ENCODE measurements around the gene FUOM. TPM values are rescaled to one million over a fixed set of nuclear protein-coding genes. Genes with fewer than 3 reads are reported as not detected.
A peak's percentile ranks its signal among the peaks of the same experiment; 100 is the strongest.

FUOM gene
- total and polyA plus RNA-seq, 12 donors = 2.0 to 17.0 (median 6.2) TPM

DNA sequence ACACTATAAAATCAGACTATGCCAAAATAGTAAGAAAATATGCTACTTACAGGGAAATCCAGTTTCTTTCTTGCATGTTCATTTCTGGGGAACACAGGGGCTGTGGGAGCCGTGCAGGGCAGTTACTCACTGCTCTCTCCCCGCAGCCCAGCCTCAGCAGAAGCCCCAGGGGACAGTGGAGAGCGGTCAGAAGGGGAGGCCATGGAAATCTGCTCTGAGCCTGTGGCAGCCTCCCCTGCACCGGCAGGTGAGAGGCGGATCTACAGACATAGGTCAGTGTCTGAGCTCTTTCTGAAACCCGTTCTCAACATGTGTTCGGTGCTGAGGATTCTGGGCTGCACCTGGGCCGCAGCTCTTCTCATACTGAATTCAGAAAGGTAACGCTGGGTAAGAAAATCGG lies 46.2 kb downstream of the FUOM start:
- DNase-seq (no peak), ATAC-seq (no peak)
- Histone ChIP-seq H3K27ac (no peak overlapping the region), H3K36me3 (peaks cover 0 to 37% (median 7%) of the 10 kb centered on the region in 9 donors), H3K4me3 (no peak overlapping the region), H3K27me3 (no peaks in the 10 kb centered on the region), H3K4me1 (peaks cover 0 to 25% (median 18%) of the 10 kb centered on the region in 9 donors), H3K9me3 (no peaks in the 10 kb centered on the region)
- intact Hi-C loops (cut with DNase I) = loop anchor here in 2 of 10 donors (5.0 to 10.0 kb wide), 2 partner anchors 167 to 296 kb away; no protein-coding TSS in a partner anchor
- TF ChIP-seq, protein P1, sequence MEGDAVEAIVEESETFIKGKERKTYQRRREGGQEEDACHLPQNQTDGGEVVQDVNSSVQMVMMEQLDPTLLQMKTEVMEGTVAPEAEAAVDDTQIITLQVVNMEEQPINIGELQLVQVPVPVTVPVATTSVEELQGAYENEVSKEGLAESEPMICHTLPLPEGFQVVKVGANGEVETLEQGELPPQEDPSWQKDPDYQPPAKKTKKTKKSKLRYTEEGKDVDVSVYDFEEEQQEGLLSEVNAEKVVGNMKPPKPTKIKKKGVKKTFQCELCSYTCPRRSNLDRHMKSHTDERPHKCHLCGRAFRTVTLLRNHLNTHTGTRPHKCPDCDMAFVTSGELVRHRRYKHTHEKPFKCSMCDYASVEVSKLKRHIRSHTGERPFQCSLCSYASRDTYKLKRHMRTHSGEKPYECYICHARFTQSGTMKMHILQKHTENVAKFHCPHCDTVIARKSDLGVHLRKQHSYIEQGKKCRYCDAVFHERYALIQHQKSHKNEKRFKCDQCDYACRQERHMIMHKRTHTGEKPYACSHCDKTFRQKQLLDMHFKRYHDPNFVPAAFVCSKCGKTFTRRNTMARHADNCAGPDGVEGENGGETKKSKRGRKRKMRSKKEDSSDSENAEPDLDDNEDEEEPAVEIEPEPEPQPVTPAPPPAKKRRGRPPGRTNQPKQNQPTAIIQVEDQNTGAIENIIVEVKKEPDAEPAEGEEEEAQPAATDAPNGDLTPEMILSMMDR (IDR thresholded peaks at IDR 0.05) = no peak
- 87 to 93% methylated on average over 10 of the region's 10 CpGs for WGBS, 2 donors

DNA sequence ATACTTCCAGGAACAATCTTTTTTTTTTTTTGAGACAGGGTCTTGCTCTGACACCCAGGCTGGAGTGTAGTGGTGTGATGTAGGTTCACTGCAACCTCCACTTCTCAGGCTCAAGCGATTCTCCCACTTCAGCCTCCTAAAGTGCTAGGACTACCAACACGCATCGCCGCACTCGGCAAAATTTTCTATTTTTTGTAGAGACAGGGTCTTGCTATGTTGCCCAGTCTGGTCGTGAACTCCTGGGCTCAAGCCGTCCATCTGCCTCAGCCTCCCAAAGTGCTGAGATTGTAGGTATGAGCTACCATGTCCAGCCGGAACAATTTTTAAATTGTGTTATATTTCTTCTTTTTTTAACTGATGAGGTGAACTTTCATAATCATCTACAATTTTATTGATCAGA lies 47.0 kb downstream of the FUOM start:
- TF ChIP-seq, protein P1 (IDR thresholded peaks at IDR 0.05) = no peak
- WGBS, 2 donors = 96% methylated on average over 8 of the region's 8 CpGs
- H3K27me3 ChIP-seq = no peaks in the 10 kb centered on the region
- no peaks in the 10 kb centered on the region for H3K9me3 ChIP-seq
- peaks cover 0 to 38% (median 7%) of the 10 kb centered on the region in 9 donors for H3K36me3 ChIP-seq
- no peak for ATAC-seq
- intact Hi-C loops (cut with DNase I) = loop anchor here in 2 of 10 donors (5.0 to 10.0 kb wide), 2 partner anchors 166 to 297 kb away; no protein-coding TSS in a partner anchor
- H3K4me1 ChIP-seq = peaks cover 0 to 33% (median 23%) of the 10 kb centered on the region in 9 donors
- H3K4me3 ChIP-seq = no peak overlapping the region
- no peak overlapping the region for H3K27ac ChIP-seq
- DNase-seq = no peak

DNA sequence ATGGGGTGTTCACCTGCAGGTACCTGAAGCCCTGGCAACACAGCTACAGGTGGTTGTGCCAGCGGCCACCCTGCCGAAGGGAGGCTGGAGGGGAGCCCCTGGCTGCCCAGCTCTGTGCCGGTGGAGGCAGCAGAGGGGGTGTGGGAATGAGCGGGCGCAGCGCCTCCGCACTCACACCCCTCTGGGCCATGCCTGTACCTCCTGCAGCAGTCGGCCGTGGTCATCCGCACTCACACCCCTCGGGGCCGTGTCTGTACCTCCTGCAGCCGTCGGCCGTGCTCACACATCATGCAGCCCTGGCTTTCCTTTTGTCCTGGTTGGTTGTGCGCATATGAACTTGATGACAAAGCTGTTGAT lies 47.4 kb downstream of the FUOM start:
- TF ChIP-seq, protein P1 (IDR thresholded peaks at IDR 0.05) = no peak
- Histone ChIP-seq H3K27ac (no peak overlapping the region), H3K9me3 (no peaks in the 10 kb centered on the region), H3K4me3 (no peak overlapping the region), H3K36me3 (peaks cover 0 to 42% (median 7%) of the 10 kb centered on the region in 9 donors), H3K4me1 (peaks cover 0 to 37% (median 26%) of the 10 kb centered on the region in 9 donors), H3K27me3 (no peaks in the 10 kb centered on the region)
- no peak for DNase-seq
- intact Hi-C loops (cut with DNase I) = loop anchor here in 2 of 10 donors (5.0 to 10.0 kb wide), 2 partner anchors 166 to 297 kb away; no protein-coding TSS in a partner anchor
- 96% methylated on average over 16 of the region's 16 CpGs for WGBS, 2 donors
- ATAC-seq = no peak

DNA sequence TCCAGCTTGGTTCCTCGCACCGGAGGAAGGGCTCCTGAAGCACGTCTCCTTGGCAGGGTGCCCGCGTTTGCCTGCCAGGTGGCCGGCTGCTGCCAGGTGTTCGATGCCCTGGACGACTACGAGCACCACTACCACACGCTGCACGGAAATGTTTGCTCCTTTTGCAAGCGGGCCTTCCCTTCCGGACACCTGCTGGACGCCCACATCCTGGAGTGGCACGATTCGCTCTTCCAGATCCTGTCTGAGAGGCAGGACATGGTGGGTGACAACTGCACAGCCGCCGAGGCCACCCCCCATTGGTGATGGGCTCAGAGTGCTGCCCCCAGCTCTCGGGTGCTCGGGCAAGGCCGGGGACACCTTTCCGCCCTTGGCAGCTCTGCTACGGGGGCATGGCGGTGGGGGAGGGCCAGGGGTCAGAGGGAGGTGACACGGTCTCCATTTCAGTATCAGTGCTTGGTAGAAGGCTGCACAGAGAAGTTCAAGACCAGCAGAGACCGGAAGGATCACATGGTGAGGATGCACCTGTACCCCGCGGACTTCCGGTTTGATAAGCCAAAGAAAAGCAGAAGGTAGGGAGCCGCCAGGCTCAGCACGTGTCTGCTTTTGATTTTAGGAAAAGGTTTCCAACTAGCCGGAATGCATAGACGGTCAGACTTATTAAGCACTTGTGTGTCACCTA lies 48.0 kb downstream of the FUOM start:
- no peak for ATAC-seq
- DNase-seq = no peak
- H3K27ac ChIP-seq = peak overlapping the region in 3 of 10 donors; percentile 97 to 98 (median 98)
- no peaks in the 10 kb centered on the region for H3K9me3 ChIP-seq
- WGBS, 2 donors = 92 to 94% methylated on average over 33 of the region's 33 CpGs
- H3K36me3 ChIP-seq = peaks cover 0 to 43% (median 7%) of the 10 kb centered on the region in 9 donors
- TF ChIP-seq, protein P1 (IDR thresholded peaks at IDR 0.05) = no peak
- H3K4me1 ChIP-seq = peaks cover 0 to 38% (median 31%) of the 10 kb centered on the region in 9 donors
- no peaks in the 10 kb centered on the region for H3K27me3 ChIP-seq
- no peak overlapping the region for H3K4me3 ChIP-seq
- intact Hi-C loops (cut with DNase I) = loop anchor here in 3 of 10 donors (2.0 to 10.0 kb wide), 3 partner anchors 67 to 297 kb away; no protein-coding TSS in a partner anchor

All from heart right ventricle (tissue), 16 donors.